GM13977 (cell line): ENCODE measurements around the gene CRAMP1.

ENCODE experiments used
- DNase-seq: peaks from one replicate; pipeline ENCODE4 v3.0.0; 2012; ENCODE audit warnings: low spot score
- in situ Hi-C: fragments of 300-500 bp; cut with MboI; formaldehyde crosslinking; loops from one replicate; pipeline ENCODE4 v1.12.0; 2022; ENCODE audit warnings: low sequenced_read_pairs, low pct_unique_long_range_greater_than_20kb, mixed read lengths, inconsistent platforms; ENCODE audit not compliant: unreplicated experiment
- TF ChIP-seq, protein P1 (sequence below): IDR thresholded peaks from 2 replicates; pipeline ENCODE4 v1.5.1; 2012; ENCODE audit warnings: mild to moderate bottlenecking, control low read depth; ENCODE audit not compliant: insufficient read depth; ENCODE audit errors: extremely low read depth, missing control alignments

Gene CRAMP1

DNA sequence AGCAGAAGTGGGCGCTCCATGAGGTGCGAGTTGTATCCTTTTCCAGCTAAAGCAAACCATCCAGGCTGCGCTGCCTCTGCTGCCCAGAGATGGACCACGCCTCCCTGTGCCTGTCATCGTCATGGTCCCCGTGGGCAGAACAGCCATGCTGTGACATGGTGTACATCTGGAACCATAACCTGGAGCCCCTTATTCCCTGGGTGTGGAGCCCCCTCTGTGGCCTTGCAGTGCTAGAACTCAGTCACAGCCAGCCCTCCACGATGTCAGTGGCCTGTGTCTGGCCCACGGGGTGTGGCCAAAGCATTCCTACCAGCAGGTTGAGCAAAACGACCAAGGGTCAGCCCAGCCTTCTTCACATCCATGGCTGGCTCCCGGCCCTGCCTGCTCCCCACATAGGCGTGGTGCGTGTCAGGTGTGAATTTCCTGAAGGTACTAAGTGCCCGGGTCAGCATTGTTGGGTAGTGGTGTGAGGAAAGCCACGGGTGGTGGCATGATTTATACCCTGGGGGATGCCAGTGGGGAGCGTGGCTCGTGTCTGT, 43.2 kb downstream of the CRAMP1 start:
- TF ChIP-seq, protein P1, sequence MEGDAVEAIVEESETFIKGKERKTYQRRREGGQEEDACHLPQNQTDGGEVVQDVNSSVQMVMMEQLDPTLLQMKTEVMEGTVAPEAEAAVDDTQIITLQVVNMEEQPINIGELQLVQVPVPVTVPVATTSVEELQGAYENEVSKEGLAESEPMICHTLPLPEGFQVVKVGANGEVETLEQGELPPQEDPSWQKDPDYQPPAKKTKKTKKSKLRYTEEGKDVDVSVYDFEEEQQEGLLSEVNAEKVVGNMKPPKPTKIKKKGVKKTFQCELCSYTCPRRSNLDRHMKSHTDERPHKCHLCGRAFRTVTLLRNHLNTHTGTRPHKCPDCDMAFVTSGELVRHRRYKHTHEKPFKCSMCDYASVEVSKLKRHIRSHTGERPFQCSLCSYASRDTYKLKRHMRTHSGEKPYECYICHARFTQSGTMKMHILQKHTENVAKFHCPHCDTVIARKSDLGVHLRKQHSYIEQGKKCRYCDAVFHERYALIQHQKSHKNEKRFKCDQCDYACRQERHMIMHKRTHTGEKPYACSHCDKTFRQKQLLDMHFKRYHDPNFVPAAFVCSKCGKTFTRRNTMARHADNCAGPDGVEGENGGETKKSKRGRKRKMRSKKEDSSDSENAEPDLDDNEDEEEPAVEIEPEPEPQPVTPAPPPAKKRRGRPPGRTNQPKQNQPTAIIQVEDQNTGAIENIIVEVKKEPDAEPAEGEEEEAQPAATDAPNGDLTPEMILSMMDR, result no peak
- in situ Hi-C loops, result no loop called here
- no peak for DNase-seq

DNA sequence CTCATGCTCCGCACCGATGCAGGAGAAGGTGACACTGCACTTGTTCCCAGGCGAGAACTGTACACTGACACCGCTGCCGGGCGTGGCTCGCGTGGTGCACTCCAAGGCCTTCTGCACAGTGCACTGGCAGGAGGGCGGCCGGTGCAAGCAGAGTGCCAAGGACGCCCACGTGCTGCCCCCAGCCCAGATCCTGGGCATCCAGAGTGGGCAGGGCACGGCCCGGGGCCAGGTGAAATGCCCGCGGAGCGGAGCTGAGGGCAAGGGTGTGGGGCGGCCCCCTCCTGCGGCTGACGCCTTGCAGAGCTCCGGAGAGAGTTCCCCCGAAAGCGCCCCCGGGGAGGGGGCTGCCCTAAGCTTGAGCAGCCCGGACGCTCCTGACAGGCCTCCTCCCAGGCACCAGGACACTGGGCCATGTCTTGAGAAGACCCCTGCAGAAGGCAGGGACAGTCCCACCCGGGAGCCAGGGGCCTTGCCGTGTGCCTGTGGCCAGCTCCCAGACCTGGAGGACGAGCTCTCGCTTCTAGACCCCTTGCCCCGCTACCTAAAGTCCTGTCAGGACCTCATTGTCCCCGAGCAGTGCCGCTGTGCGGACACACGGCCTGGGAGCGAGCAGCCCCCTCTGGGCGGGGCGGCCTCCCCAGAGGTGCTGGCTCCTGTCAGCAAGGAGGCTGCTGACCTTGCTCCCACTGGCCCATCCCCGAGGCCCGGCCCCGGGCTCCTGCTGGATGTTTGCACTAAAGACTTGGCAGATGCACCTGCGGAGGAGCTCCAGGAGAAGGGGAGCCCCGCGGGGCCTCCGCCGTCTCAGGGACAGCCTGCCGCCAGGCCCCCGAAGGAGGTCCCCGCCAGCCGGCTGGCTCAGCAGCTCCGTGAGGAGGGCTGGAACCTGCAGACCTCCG, 44.0 kb downstream of the CRAMP1 start:
- TF ChIP-seq, protein P1, result no peak
- DNase-seq, result no peak
- in situ Hi-C loops, result no loop called here

DNA sequence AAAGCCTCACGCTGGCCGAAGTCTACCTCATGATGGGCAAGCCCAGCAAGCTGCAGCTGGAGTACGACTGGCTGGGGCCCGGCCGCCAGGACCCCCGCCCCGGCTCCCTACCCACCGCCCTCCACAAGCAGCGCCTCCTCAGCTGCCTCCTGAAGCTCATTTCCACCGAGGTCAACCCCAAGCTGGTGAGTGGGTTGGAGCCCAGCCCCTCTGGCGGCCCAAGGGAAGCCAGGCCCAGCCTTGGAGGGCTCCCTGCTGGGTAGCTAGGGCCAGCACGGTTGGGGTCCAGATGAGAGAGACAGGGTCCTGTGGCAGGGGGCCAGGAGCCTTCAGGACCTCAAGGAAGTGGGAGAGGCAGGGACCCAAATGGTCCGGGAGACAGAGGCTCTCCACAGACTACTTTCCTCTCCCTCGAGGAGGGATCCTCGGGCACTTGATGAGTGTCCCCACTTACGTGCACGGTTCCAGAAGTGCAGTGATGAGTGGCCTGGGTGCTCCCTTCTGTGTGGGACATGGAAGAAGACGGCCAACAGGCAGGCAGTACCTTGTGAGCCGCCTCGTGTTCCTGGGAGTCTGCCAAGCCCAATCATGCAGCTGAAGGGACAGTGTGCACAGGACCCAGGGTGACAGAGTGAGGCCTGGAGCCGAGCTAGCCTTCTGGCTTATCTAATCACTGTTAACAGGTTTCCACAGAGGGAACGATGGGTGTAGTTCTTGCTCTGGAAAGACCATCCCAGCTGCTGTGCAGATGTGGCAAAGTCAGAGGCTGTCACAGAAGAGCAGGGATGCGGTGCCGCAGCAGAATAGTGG, 44.9 kb downstream of the CRAMP1 start:
- DNase-seq, result no peak
- TF ChIP-seq, protein P1, result no peak
- in situ Hi-C loops, result no loop called here

DNA sequence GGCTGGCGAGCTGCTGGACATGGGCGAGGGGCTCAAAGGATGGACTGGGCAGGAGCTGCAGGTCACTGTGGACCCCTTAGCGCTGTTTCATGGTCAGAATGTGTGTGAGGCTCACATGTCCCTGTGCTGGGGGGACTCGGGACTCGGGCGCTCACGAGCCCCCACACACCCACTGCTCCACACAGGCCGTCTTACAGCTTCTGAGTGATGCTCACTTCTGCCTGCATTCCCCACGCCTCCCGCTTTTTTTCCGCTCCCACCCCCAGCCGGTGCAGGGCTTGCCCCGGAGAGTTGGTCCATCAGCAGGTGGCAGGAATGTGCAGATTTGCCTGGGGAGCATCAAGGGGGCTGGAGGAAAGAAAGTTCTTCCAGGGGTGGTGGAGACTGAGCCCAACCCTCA, 45.7 kb downstream of the CRAMP1 start:
- DNase-seq, result no peak
- TF ChIP-seq, protein P1, result no peak
- in situ Hi-C loops, result no loop called here

DNA sequence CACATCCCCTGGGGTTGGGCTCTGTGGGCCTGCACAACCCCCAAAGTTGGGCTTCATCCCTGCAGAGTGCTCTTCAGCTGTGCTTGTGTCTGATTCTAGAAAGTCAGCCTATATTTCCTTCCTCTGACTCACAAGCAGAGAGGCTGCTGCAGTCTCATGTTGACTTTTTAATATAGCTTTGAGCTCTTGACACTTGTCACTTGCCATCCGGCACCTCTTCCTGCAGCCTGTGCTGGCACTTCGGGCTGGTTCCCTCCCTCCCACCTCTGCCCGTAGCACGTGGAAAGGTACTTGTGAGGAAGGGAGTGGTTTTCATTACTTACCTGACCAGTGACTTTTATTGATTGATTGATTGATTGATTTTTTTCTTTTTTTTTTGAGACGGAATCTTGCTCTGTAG, 46.9 kb downstream of the CRAMP1 start:
- TF ChIP-seq, protein P1, result no peak
- DNase-seq, result no peak
- in situ Hi-C loops, result no loop called here

DNA sequence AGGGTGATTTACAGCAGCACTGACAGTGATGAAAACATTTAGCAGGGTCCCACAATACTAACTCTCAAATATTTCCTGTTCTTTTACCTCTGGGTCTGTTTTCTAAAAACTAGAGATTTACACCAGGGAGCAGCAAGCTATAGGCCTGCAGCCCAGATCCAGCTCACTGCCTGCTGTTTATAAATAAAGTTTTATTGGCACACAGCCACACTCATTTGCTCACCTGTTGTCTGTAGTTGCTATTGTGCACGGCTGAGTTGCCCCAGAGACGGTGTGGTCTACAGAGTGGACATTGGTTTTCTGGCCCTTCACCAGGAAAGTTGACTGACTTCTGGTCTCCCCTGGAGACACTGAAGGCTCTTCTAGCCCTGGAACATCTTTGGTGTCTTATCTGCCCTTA, 49.7 kb downstream of the CRAMP1 start:
- DNase-seq, result no peak
- TF ChIP-seq, protein P1, result no peak
- in situ Hi-C loops, result no loop called here
